Hepatic stellate cell (primary cell): ENCODE measurements around the gene CD3E.

ENCODE experiments used
- DNase-seq: peaks from one replicate; pipeline ENCODE4 v3.0.0; 2011; ENCODE audit warnings: low spot score

Gene CD3E

GRCh38 chr11:118325283-118325682 is 20.8 kb downstream of the CD3E start:
- no peak for DNase-seq

- DNase-seq = no peak
Measured at GRCh38 chr11:118328745-118329144, 24.2 kb downstream of the CD3E start.

- no peak for DNase-seq
Measured at GRCh38 chr11:118334745-118335144, 30.2 kb downstream of the CD3E start.

- no peak for DNase-seq
Measured at GRCh38 chr11:118338637-118339061, 34.1 kb downstream of the CD3E start.

GRCh38 chr11:118339281-118339961 is 34.9 kb downstream of the CD3E start:
- no peak for DNase-seq

GRCh38 chr11:118340449-118340848 is 35.9 kb downstream of the CD3E start:
- DNase-seq = no peak

GRCh38 chr11:118341261-118341660 is 36.7 kb downstream of the CD3E start:
- no peak for DNase-seq

GRCh38 chr11:118341815-118342489 is 37.4 kb downstream of the CD3E start:
- no peak for DNase-seq

GRCh38 chr11:118342503-118343161 is 38.1 kb downstream of the CD3E start, which contains the start of gene CD3D:
CD3D (minus strand) TSS chr11:118342705; CDS start chr11:118342607, 98 bp downstream.
- DNase-seq = no peak

- no peak for DNase-seq
Measured at GRCh38 chr11:118343248-118343647, 38.7 kb downstream of the CD3E start.

GRCh38 chr11:118343981-118344515 is 39.5 kb downstream of the CD3E start, which contains the start of gene CD3G:
CD3G (plus strand) TSS chr11:118344344; CDS start chr11:118344424, 80 bp downstream.
- no peak for DNase-seq

GRCh38 chr11:118349475-118349874 is 44.9 kb downstream of the CD3E start:
- DNase-seq = no peak

- DNase-seq = no peak
Measured at GRCh38 chr11:118353084-118353710, 48.7 kb downstream of the CD3E start.

- no peak for DNase-seq
Measured at GRCh38 chr11:118358071-118358470, 53.5 kb downstream of the CD3E start.

- DNase-seq = peak; percentile 72
Measured at GRCh38 chr11:118359295-118359958, 54.9 kb downstream of the CD3E start, which contains the start of gene UBE4A. UBE4A (plus strand) TSS chr11:118359600; CDS start chr11:118365081, 5,481 bp downstream.

- no peak for DNase-seq
Measured at GRCh38 chr11:118364956-118365615, 60.6 kb downstream of the CD3E start.
